Measurements from ENCODE around the gene GADL1.

The GADL1 gene

DNA sequence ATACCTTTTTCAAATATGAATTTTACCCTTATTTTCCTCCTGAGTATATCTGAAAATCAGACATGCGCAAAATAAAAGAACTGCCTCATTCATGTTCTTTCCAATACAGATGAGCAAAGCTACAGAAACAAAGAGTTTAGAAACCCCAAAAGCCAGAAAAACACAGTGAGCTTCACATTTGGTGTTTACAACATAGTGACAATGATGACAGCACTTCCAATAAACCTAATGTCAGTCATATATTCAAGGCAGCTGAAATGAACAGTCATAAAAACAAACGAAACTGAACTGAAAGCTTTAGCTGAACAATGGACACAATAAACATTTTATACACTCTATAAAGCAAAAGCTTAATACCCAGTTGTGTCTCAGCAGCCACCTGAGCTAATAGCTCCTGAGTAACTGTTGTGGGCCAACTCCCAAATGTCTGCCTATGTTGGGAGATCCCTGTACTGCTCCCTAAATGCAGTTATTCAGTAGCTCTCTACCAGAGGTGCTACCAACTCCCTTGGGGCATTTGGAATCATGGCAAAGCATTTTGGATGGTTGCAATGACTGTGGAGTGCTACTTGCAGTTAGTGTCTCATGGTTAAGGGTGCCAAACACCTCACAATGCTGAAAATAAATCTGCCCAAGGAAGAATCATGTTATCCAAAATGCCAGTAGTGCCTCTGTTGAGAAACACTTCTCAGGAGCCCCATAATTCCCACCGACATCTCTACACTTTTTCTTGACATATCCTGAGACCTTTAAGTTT lies 156.5 kb downstream of the GADL1 start:
- Histone ChIP-seq H3K4me3 (ENCODE audit: low read length) (no peak overlapping the region), H4K20me1 (ENCODE audit: control insufficient read depth, insufficient read depth, low read depth, low read length) (no peaks in the 10 kb centered on the region), H3K9me2 (replicated peaks; ENCODE audit: control insufficient read depth, low read length) (no peaks in the 10 kb centered on the region), H3K4me1 (ENCODE audit: control insufficient read depth, low read length) (no peaks in the 10 kb centered on the region), H3K79me2 (ENCODE audit: control insufficient read depth, low read length) (no peaks in the 10 kb centered on the region), H3K27ac (ENCODE audit: low read depth, low read length) (no peak overlapping the region), H3F3A (ENCODE audit: control insufficient read depth, insufficient read depth) (no peaks in the 10 kb centered on the region), H3K27me3 (ENCODE audit: control insufficient read depth, low read length) (no peaks in the 10 kb centered on the region), H3K36me3 (ENCODE audit: control insufficient read depth, low read length) (no peaks in the 10 kb centered on the region), H3K4me2 (ENCODE audit: low read length) (no peak overlapping the region), H3K9me3 (ENCODE audit: control insufficient read depth, insufficient read depth, low read length) (no peaks in the 10 kb centered on the region)
- TF ChIP-seq, protein P1, sequence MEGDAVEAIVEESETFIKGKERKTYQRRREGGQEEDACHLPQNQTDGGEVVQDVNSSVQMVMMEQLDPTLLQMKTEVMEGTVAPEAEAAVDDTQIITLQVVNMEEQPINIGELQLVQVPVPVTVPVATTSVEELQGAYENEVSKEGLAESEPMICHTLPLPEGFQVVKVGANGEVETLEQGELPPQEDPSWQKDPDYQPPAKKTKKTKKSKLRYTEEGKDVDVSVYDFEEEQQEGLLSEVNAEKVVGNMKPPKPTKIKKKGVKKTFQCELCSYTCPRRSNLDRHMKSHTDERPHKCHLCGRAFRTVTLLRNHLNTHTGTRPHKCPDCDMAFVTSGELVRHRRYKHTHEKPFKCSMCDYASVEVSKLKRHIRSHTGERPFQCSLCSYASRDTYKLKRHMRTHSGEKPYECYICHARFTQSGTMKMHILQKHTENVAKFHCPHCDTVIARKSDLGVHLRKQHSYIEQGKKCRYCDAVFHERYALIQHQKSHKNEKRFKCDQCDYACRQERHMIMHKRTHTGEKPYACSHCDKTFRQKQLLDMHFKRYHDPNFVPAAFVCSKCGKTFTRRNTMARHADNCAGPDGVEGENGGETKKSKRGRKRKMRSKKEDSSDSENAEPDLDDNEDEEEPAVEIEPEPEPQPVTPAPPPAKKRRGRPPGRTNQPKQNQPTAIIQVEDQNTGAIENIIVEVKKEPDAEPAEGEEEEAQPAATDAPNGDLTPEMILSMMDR (IDR thresholded peaks at IDR 0.05; ENCODE audit: low read depth, low read length, poor library complexity, severe bottlenecking) = no peak
- TF ChIP-seq EZH2phosphoT487 (IDR thresholded peaks at IDR 0.05; ENCODE audit: borderline replicate concordance, low read length) = no peak

DNA sequence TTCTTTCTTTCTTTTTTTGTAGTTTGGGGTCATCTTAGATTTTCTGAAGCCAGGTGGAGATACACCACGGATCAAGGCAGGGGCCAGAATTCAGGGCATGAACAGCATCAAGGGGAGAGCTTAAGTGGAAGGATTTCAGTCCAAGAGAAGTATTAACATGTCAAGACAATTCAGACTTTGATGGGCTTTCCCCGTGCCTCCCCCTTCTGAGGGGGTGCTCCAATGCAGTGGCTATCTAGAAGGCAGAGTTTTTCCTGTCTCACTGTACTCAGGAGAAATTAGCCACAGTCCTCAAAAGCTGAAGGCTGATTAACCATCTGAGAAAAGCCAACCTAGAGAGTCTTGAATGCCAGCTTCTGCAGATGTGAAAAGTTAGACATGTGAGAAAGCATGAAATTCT lies 160.8 kb downstream of the GADL1 start:
- Histone ChIP-seq H3K4me2 (ENCODE audit: low read length) (no peak overlapping the region), H3K36me3 (ENCODE audit: control insufficient read depth, low read length) (no peaks in the 10 kb centered on the region), H3K9me3 (ENCODE audit: control insufficient read depth, insufficient read depth, low read length) (no peaks in the 10 kb centered on the region), H3K4me3 (ENCODE audit: low read length) (no peak overlapping the region), H3K4me1 (ENCODE audit: control insufficient read depth, low read length) (no peaks in the 10 kb centered on the region), H3F3A (ENCODE audit: control insufficient read depth, insufficient read depth) (no peaks in the 10 kb centered on the region), H3K9me2 (replicated peaks; ENCODE audit: control insufficient read depth, low read length) (no peaks in the 10 kb centered on the region), H3K79me2 (ENCODE audit: control insufficient read depth, low read length) (no peaks in the 10 kb centered on the region), H3K27ac (ENCODE audit: low read depth, low read length) (no peak overlapping the region), H3K27me3 (ENCODE audit: control insufficient read depth, low read length) (no peaks in the 10 kb centered on the region), H4K20me1 (ENCODE audit: control insufficient read depth, insufficient read depth, low read depth, low read length) (no peaks in the 10 kb centered on the region)
- TF ChIP-seq, protein P1 (IDR thresholded peaks at IDR 0.05; ENCODE audit: low read depth, low read length, poor library complexity, severe bottlenecking) = no peak
- TF ChIP-seq EZH2phosphoT487 (IDR thresholded peaks at IDR 0.05; ENCODE audit: borderline replicate concordance, low read length) = no peak

DNA sequence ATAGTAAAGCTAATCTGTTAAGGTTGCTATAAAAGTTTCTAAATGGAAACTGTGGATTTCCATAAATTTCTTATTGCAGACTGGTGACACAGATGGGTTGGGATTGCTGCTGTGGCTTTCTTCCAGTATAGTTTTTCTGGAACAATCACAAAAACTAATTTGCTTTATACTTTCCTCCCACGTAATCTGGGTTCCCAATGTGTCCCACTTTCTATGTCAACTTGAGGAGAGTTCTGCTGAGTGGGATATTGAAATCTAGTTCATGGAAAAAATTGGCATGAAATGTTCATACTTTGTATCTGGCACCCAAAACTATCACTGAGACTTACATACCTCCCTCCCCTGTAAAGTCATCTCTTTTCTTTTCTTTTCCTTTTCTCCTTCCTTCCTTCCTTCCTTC lies 161.3 kb downstream of the GADL1 start:
- no peaks in the 10 kb centered on the region for H3K9me2 ChIP-seq (replicated peaks; ENCODE audit: control insufficient read depth, low read length)
- H3K4me3 ChIP-seq (ENCODE audit: low read length) = no peak overlapping the region
- no peak overlapping the region for H3K27ac ChIP-seq (ENCODE audit: low read depth, low read length)
- H3K36me3 ChIP-seq (ENCODE audit: control insufficient read depth, low read length) = no peaks in the 10 kb centered on the region
- H3K9me3 ChIP-seq (ENCODE audit: control insufficient read depth, insufficient read depth, low read length) = no peaks in the 10 kb centered on the region
- no peaks in the 10 kb centered on the region for H3F3A ChIP-seq (ENCODE audit: control insufficient read depth, insufficient read depth)
- no peaks in the 10 kb centered on the region for H3K27me3 ChIP-seq (ENCODE audit: control insufficient read depth, low read length)
- H4K20me1 ChIP-seq (ENCODE audit: control insufficient read depth, insufficient read depth, low read depth, low read length) = no peaks in the 10 kb centered on the region
- no peaks in the 10 kb centered on the region for H3K79me2 ChIP-seq (ENCODE audit: control insufficient read depth, low read length)
- no peak overlapping the region for H3K4me2 ChIP-seq (ENCODE audit: low read length)
- TF ChIP-seq, protein P1 (IDR thresholded peaks at IDR 0.05; ENCODE audit: low read depth, low read length, poor library complexity, severe bottlenecking) = no peak
- TF ChIP-seq EZH2phosphoT487 (IDR thresholded peaks at IDR 0.05; ENCODE audit: borderline replicate concordance, low read length) = no peak
- no peaks in the 10 kb centered on the region for H3K4me1 ChIP-seq (ENCODE audit: control insufficient read depth, low read length)

All from DOHH2 (cell line).